HepG2 (cell line): Measurements from ENCODE around the gene LCTL. TPM values are rescaled to one million over a fixed set of nuclear protein-coding genes. Genes with fewer than 3 reads are reported as not detected.

Experiments
- AGO1 ChIP-seq: fragments of 200-400 bp; formaldehyde crosslinking; IDR thresholded peaks from 2 replicates; pipeline ENCODE4 v1.6.1; 2017; ENCODE audit warnings: mild to moderate bottlenecking, low read depth, low read length, moderate library complexity; ENCODE audit not compliant: poor library complexity, severe bottlenecking
- AHDC1 ChIP-seq: sonication (generic); formaldehyde crosslinking; IDR thresholded peaks from 2 replicates; pipeline ENCODE4 v1.5.1; 2020; ENCODE audit warnings: mild to moderate bottlenecking, missing genetic modification reagents, borderline replicate concordance
- ARNT2 ChIP-seq: sonication (generic); formaldehyde crosslinking; IDR thresholded peaks from 2 replicates; pipeline ENCODE4 v1.8.0; 2022; ENCODE audit warnings: mild to moderate bottlenecking, low read depth, missing genetic modification reagents, moderate library complexity
- ATF7 ChIP-seq, 2 experiments: fragments of 450-650 bp in 1 of 2; sonication (generic) in 1 of 2; formaldehyde crosslinking in 1 of 2; IDR thresholded peaks; 2 replicates each; pipeline versions ENCODE4 v1.4.0 to v1.6.1; 2016 to 2020; ENCODE audit warnings: antibody characterized with exemption in 1 of 2, mild to moderate bottlenecking in 1 of 2, missing genetic modification reagents in 1 of 2
- CC2D1A ChIP-seq: sonication (generic); formaldehyde crosslinking; IDR thresholded peaks from 2 replicates; pipeline ENCODE4 v1.8.1; 2023; ENCODE audit warnings: mild to moderate bottlenecking, missing genetic modification reagents
- CEBPZ ChIP-seq: IDR thresholded peaks from 2 replicates; pipeline ENCODE4 v1.6.1; 2012; ENCODE audit warnings: low read length, improper control_type of control experiment
- RAD51 ChIP-seq: fragments of 450-650 bp; IDR thresholded peaks from 2 replicates; pipeline ENCODE4 v1.6.1; 2016; ENCODE audit warnings: borderline replicate concordance
- SRSF9 ChIP-seq: fragments of 200-400 bp; formaldehyde crosslinking; IDR thresholded peaks from 2 replicates; pipeline ENCODE4 v1.6.1; 2018; ENCODE audit warnings: borderline replicate concordance, mild to moderate bottlenecking, low read depth, low read length; ENCODE audit not compliant: insufficient read depth, poor library complexity, severe bottlenecking
- ZFYVE20 ChIP-seq: sonication (generic); formaldehyde crosslinking; IDR thresholded peaks from 2 replicates; pipeline ENCODE4 v1.8.0; 2023; ENCODE audit warnings: low read depth, mild to moderate bottlenecking, moderate library complexity, missing genetic modification reagents, borderline replicate concordance
- ZKSCAN1 ChIP-seq: fragments of 150-350 bp; IDR thresholded peaks from 2 replicates; pipeline ENCODE4 v1.6.1; 2014; ENCODE audit warnings: low read length
- ZMYM4 ChIP-seq: sonication (generic); formaldehyde crosslinking; IDR thresholded peaks from 2 replicates; pipeline ENCODE4 v1.8.1; 2023; ENCODE audit warnings: mild to moderate bottlenecking, missing genetic modification reagents
- ZNF10 ChIP-seq: sonication (generic); formaldehyde crosslinking; IDR thresholded peaks from 2 replicates; pipeline ENCODE4 v1.4.0; 2020; ENCODE audit warnings: mild to moderate bottlenecking, low read depth, missing genetic modification reagents, borderline replicate concordance
- ZNF160 ChIP-seq: sonication (generic); formaldehyde crosslinking; IDR thresholded peaks from 2 replicates; pipeline ENCODE4 v1.8.0; 2022; ENCODE audit warnings: mild to moderate bottlenecking, inconsistent platforms, missing genetic modification reagents
- ZNF205 ChIP-seq: IDR thresholded peaks from 2 replicates; pipeline ENCODE4 v1.6.1; 2018; ENCODE audit warnings: missing biosample characterization, missing genetic modification reagents
- ZNF710 ChIP-seq: sonication (generic); formaldehyde crosslinking; IDR thresholded peaks from 2 replicates; pipeline ENCODE4 v1.5.0; 2020; ENCODE audit warnings: mild to moderate bottlenecking, missing genetic modification reagents, borderline replicate concordance
- ZNF781 ChIP-seq: sonication (generic); formaldehyde crosslinking; IDR thresholded peaks from 2 replicates; pipeline ENCODE4 v1.5.1; 2020; ENCODE audit warnings: borderline replicate concordance, mild to moderate bottlenecking, missing genetic modification reagents; ENCODE audit errors: not compliant biosample characterization
- polyA plus RNA-seq, 8 experiments: library from polyadenylated mRNA; depleted of rRNA in 3 of 8; stranded (reverse) in 7 of 8; unstranded in 1 of 8; fragments of >200 nt; fragmentation: Illumina TruSeq in 4 of 8; extraction: Trizol in 4 of 8; gene quantifications; 2 replicates each; pipeline versions ENCODE4 v1.2.1 to v1.2.3, GENCODE V29; 2011 to 2016; ENCODE audit warnings: low read depth in 4 of 8, missing spikeins in 1 of 8, mixed read lengths in 1 of 8; ENCODE audit not compliant: insufficient read depth in 1 of 8
- total RNA-seq, 5 experiments: library from RNA; depleted of rRNA; stranded (reverse); fragments of >200 nt; fragmentation: Illumina TruSeq; extraction: Trizol; gene quantifications; 2 replicates each; pipeline ENCODE4 v1.2.3, GENCODE V29; 2016; ENCODE audit warnings: low read depth in 1 of 5

Gene LCTL
- total and polyA plus RNA-seq, 2 of the 13 experiments (the other 11 are each of a cell fraction or from before 2014, with no cell fraction given) = 0.96 to 1.4 TPM

- no peak for TF ChIP-seq CEBPZ
- no peak for TF ChIP-seq AGO1
- TF ChIP-seq CC2D1A (CRISPR knock-in tag) = no peak
- 0 out of 2 replicates have a peak, but pooled peaks have one; percentile 33 for TF ChIP-seq ZNF205 (CRISPR knock-in tag)
- no peak for TF ChIP-seq ZNF781 (CRISPR knock-in tag)
- no peak for TF ChIP-seq RAD51
- peak; percentile 64; the same call in 1 of the 2 replicates for TF ChIP-seq AHDC1 (CRISPR knock-in tag)
- TF ChIP-seq ATF7 (IDR thresholded peaks at IDR 0.05) = no peak
- TF ChIP-seq ATF7 (CRISPR knock-in tag; IDR thresholded peaks at IDR 0.05) = no peak
- TF ChIP-seq ZNF160 (CRISPR knock-in tag) = 0 out of 2 replicates have a peak, but pooled peaks have one; percentile 40
- TF ChIP-seq SRSF9 = no peak
- TF ChIP-seq ARNT2 (CRISPR knock-in tag) = peak; percentile 78
- no peak for TF ChIP-seq ZFYVE20 (CRISPR knock-in tag)
- TF ChIP-seq ZNF10 (CRISPR knock-in tag) = no peak
- TF ChIP-seq ZMYM4 (CRISPR knock-in tag) = peak; percentile 54
- TF ChIP-seq ZKSCAN1 = no peak
- TF ChIP-seq ZNF710 (CRISPR knock-in tag) = no peak
Measured at GRCh38 chr15:66504563-66505429, 61.0 kb downstream of the LCTL start, which contains the start of the genes RPL4 and ZWILCH (continued).
